Measurements from ENCODE around the gene DCLK1. TPM values are rescaled to one million over a fixed set of nuclear protein-coding genes. Genes with fewer than 3 reads are reported as not detected.
A peak's percentile ranks its signal among the peaks of the same experiment; 100 is the strongest.

DCLK1 gene
- total RNA-seq (2022) (not detected in 2 replicates), Bru-seq, nascent RNA (percentile 1 among the genes with signal in this experiment), BruChase-seq, experiment 1, labeled RNA remaining after a 2-hour chase (percentile 1 among the genes with signal in this experiment), BruChase-seq, experiment 2, labeled RNA remaining after a 6-hour chase (percentile 1 among the genes with signal in this experiment)
- long read RNA-seq, result 0 reads

GRCh38 chr13:36131222-36131930, at the start of gene DCLK1:
TSS of gene DCLK1 (minus strand) at chr13:36131382.
- H3K4me3 ChIP-seq (ENCODE audit: low read depth, low read length), result no peak within 1 kb of the TSS
- Mint-ChIP-seq H3K36me3 (ENCODE audit: insufficient read depth, unreplicated experiment) (no peaks in the 10 kb centered on the region), H3K27ac (ENCODE audit: unreplicated experiment) (no peak within 1 kb of the TSS), H3K4me3 (ENCODE audit: unreplicated experiment) (no peak within 1 kb of the TSS), H3K4me1 (ENCODE audit: low read depth, unreplicated experiment) (no peaks in the 10 kb centered on the region), H3K9me3 (ENCODE audit: unreplicated experiment) (no peaks in the 10 kb centered on the region), H3K27me3 (ENCODE audit: insufficient read depth, unreplicated experiment) (peaks cover 6% of the 10 kb centered on the region)
- ChIA-PET CTCF (no interaction called here), POLR2A (no interaction called here)
- intact Hi-C loops (cut with micrococcal nuclease; ENCODE audit: unreplicated experiment), result no loop called here
- H3K4me1 ChIP-seq, result no peaks in the 10 kb centered on the region
- H3K36me3 ChIP-seq (ENCODE audit: control insufficient read depth, insufficient read depth, low read length), result no peaks in the 10 kb centered on the region
- BruUV-seq (replicated peaks), result no TSS peak
- no peak for TF ChIP-seq CTCF (IDR thresholded peaks at IDR 0.05; ENCODE audit: insufficient read depth in 1 of 2, low read depth in 1 of 2, low read length in 1 of 2, severe bottlenecking in 1 of 2, unreplicated experiment in 1 of 2)
- H3K9me3 ChIP-seq, result no peaks in the 10 kb centered on the region
- no peaks in the 10 kb centered on the region for H3K27me3 ChIP-seq (replicated peaks; ENCODE audit: control insufficient read depth, insufficient read depth, low read length)
- DNase-seq, result no peak

- BruUV-seq (replicated peaks), result no TSS peak
- intact Hi-C loops (cut with micrococcal nuclease; ENCODE audit: unreplicated experiment), result no loop called here
Measured at GRCh38 chr13:36175621-36176020, 44.4 kb upstream of the DCLK1 start.

GRCh38 chr13:36174923-36175322, 43.7 kb upstream of the DCLK1 start:
- POLR2A ChIA-PET, result no interaction called here
- no peak overlapping the region for H3K4me3 Mint-ChIP-seq (ENCODE audit: unreplicated experiment)

More at GRCh38 chr13:36175621-36176020, 44.4 kb upstream of the DCLK1 start:
- no peak for TF ChIP-seq CTCF (IDR thresholded peaks at IDR 0.05; ENCODE audit: insufficient read depth in 1 of 2, low read depth in 1 of 2, low read length in 1 of 2, severe bottlenecking in 1 of 2, unreplicated experiment in 1 of 2)
- H3K27me3 ChIP-seq (replicated peaks; ENCODE audit: control insufficient read depth, insufficient read depth, low read length), result no peaks in the 10 kb centered on the region
- no peak overlapping the region for H3K27ac Mint-ChIP-seq (ENCODE audit: unreplicated experiment)
- no peaks in the 10 kb centered on the region for H3K9me3 Mint-ChIP-seq (ENCODE audit: unreplicated experiment)
- ChIA-PET CTCF (no interaction called here), POLR2A (no interaction called here)
- no peaks in the 10 kb centered on the region for H3K36me3 ChIP-seq (ENCODE audit: control insufficient read depth, insufficient read depth, low read length)
- H3K9me3 ChIP-seq, result no peaks in the 10 kb centered on the region; the same call in 1 of the 2 replicates
- no peak overlapping the region for H3K4me3 ChIP-seq (ENCODE audit: low read depth, low read length)
- H3K27me3 Mint-ChIP-seq (ENCODE audit: insufficient read depth, unreplicated experiment), result peaks cover 6% of the 10 kb centered on the region
- no peak for DNase-seq
- no peaks in the 10 kb centered on the region for H3K4me1 Mint-ChIP-seq (ENCODE audit: low read depth, unreplicated experiment)
- no peaks in the 10 kb centered on the region for H3K4me1 ChIP-seq
- H3K4me3 Mint-ChIP-seq (ENCODE audit: unreplicated experiment), result no peak overlapping the region
- no peaks in the 10 kb centered on the region for H3K36me3 Mint-ChIP-seq (ENCODE audit: insufficient read depth, unreplicated experiment)

More at GRCh38 chr13:36174923-36175322, 43.7 kb upstream of the DCLK1 start:
- H3K4me3 ChIP-seq (ENCODE audit: low read depth, low read length), result no peak overlapping the region
- no peak for TF ChIP-seq CTCF (IDR thresholded peaks at IDR 0.05; ENCODE audit: insufficient read depth in 1 of 2, low read depth in 1 of 2, low read length in 1 of 2, severe bottlenecking in 1 of 2, unreplicated experiment in 1 of 2)
- no peaks in the 10 kb centered on the region; the same call in 1 of the 2 replicates for H3K9me3 ChIP-seq
- no peaks in the 10 kb centered on the region for H3K36me3 ChIP-seq (ENCODE audit: control insufficient read depth, insufficient read depth, low read length)
- no peaks in the 10 kb centered on the region for H3K9me3 Mint-ChIP-seq (ENCODE audit: unreplicated experiment)
- H3K27me3 Mint-ChIP-seq (ENCODE audit: insufficient read depth, unreplicated experiment), result peaks cover 9% of the 10 kb centered on the region
- CTCF ChIA-PET, result no interaction called here
- H3K4me1 Mint-ChIP-seq (ENCODE audit: low read depth, unreplicated experiment), result no peaks in the 10 kb centered on the region
- H3K36me3 Mint-ChIP-seq (ENCODE audit: insufficient read depth, unreplicated experiment), result no peaks in the 10 kb centered on the region
- no peak overlapping the region for H3K27ac Mint-ChIP-seq (ENCODE audit: unreplicated experiment)
- no TSS peak for BruUV-seq (replicated peaks)
- intact Hi-C loops (cut with micrococcal nuclease; ENCODE audit: unreplicated experiment), result no loop called here
- no peak for DNase-seq
- no peaks in the 10 kb centered on the region for H3K27me3 ChIP-seq (replicated peaks; ENCODE audit: control insufficient read depth, insufficient read depth, low read length)
- H3K4me1 ChIP-seq, result no peaks in the 10 kb centered on the region
